Measurements from ENCODE around the gene DRC7.

The DRC7 gene

GRCh38 chr16:57701759-57702371 lies 7.3 kb downstream of the DRC7 start:
- DNase-seq (ENCODE audit: low spot score): peak; percentile 52
- no peak overlapping the region for H3K4me3 ChIP-seq
- TF ChIP-seq CTCF (IDR thresholded peaks at IDR 0.05): no peak
- no peak overlapping the region for H3K27ac ChIP-seq

GRCh38 chr16:57703416-57704010 lies 8.9 kb downstream of the DRC7 start:
- peak; percentile 57 for DNase-seq (ENCODE audit: low spot score)
- no peak for TF ChIP-seq CTCF (IDR thresholded peaks at IDR 0.05)
- Histone ChIP-seq H3K27ac (no peak overlapping the region), H3K4me3 (no peak overlapping the region)

DNA sequence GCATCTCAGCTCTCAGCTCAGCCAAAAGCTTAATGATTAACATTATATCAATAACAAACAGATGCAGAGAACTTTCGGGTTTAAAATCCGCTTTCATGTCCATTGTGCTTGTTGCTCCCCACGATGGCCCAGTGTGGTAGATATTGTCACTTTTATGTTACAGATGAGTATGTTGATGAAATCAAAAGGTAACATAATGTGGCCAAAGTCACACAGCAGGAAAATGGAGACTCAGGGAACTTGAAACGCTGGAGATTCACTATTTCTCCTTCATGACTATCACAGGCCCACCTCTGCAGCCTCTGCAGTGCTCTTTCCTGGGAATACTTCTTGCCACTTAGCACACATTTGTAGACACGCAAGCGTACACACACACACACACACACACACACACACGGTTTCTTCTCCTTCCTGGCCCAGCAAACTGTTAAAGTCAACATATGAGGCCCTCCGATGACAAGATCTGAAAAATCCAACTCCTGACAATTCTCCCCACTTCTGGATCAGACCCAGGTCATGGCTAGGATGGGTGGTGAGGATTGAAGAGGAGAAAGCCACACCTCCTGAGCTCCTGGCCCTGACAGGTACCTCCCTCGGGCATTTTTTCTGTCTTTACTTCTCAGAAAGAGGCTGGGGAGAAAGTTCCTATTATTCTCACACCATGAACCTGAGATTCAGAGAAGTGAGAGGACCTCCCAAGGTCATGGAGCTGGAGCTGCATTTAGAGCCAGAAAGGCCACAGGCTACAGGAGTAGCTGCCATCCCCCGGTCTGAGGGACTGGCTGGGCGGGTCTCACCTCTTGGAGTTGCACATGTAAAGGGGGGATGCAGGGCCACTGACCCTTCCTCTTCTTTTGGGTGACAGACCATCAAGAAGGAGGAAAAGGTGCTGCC lies 9.7 kb downstream of the DRC7 start:
- no peak for TF ChIP-seq CTCF (IDR thresholded peaks at IDR 0.05)
- Histone ChIP-seq H3K4me3 (no peak overlapping the region), H3K27ac (no peak overlapping the region)
- DNase-seq (ENCODE audit: low spot score): peak; percentile 16

GRCh38 chr16:57704905-57705852 lies 10.6 kb downstream of the DRC7 start:
- Histone ChIP-seq H3K4me3 (no peak overlapping the region), H3K27ac (no peak overlapping the region)
- peak; percentile 68 for DNase-seq (ENCODE audit: low spot score)
- TF ChIP-seq CTCF (IDR thresholded peaks at IDR 0.05): no peak

DNA sequence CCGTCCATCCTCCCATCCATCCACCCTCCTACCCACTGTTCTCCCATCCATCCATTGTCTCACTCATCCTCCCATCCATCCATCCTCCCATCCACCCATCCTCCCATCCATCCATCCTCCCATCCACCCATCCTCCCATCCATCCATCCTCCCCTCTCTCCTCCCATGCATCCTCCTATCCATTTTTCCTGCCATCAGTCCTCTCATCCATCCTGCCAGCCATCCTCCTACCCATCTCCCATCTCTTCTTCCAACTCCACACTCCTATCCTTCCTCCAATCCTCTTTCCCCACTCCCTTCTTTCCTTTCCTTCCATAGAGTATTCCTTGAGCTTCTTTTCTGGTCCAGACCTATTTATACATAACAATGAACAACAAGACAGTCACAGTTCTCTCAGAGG lies 12.1 kb downstream of the DRC7 start:
- peak; percentile 2 for DNase-seq (ENCODE audit: low spot score)
- no peak overlapping the region for H3K27ac ChIP-seq
- no peak overlapping the region for H3K4me3 ChIP-seq
- TF ChIP-seq CTCF (IDR thresholded peaks at IDR 0.05): no peak

- H3K4me3 ChIP-seq: no peak overlapping the region
- peak; percentile 52 for DNase-seq (ENCODE audit: low spot score)
- TF ChIP-seq CTCF (IDR thresholded peaks at IDR 0.05): no peak
- no peak overlapping the region for H3K27ac ChIP-seq
Measured at GRCh38 chr16:57707331-57707730, 12.7 kb downstream of the DRC7 start.
